CD14-positive monocyte (primary cell): Measurements from ENCODE around the gene DENND1B. TPM values are rescaled to one million over a fixed set of nuclear protein-coding genes. Genes with fewer than 3 reads are reported as not detected.

ENCODE experiments used
- DNase-seq, 3 donors: peaks; one replicate each; pipeline ENCODE4 v3.0.0-alpha.2; 2011 to 2022
- H2AFZ ChIP-seq: 2 replicates; pipeline ENCODE4 v1.6.0; 2012; ENCODE audit warnings: mild to moderate bottlenecking, low read depth, low read length, inconsistent platforms; ENCODE audit not compliant: insufficient read depth, poor library complexity, severe bottlenecking
- H3K27ac ChIP-seq, 2 donors: 1 replicate in 1 of 2; 2 replicates in 1 of 2; pipeline ENCODE4 v1.5.1; 2012 to 2013; ENCODE audit warnings: low read length in 2 of 2, control low read depth in 1 of 2, inconsistent platforms in 1 of 2, low read depth in 1 of 2, mild to moderate bottlenecking in 1 of 2
- H3K27me3 ChIP-seq, 2 donors: one replicate each; pipeline versions ENCODE4 v1.6.0 to v1.6.1; 2011 to 2013; ENCODE audit warnings: low read length in 2 of 2; ENCODE audit not compliant: control insufficient read depth in 2 of 2, insufficient read depth in 2 of 2
- H3K36me3 ChIP-seq, 2 donors: replicated peaks in 1 of 2; 1 replicate in 1 of 2; 2 replicates in 1 of 2; pipeline versions ENCODE4 v1.5.1 to v1.6.1; 2012 to 2013; ENCODE audit warnings: low read length in 2 of 2, control low read depth in 1 of 2, inconsistent platforms in 1 of 2, mild to moderate bottlenecking in 1 of 2; ENCODE audit not compliant: insufficient read depth in 2 of 2, control insufficient read depth in 1 of 2
- H3K4me1 ChIP-seq, 2 donors: 1 replicate in 1 of 2; 2 replicates in 1 of 2; pipeline versions ENCODE4 v1.5.1 to v1.6.1; 2012 to 2013; ENCODE audit warnings: low read length in 2 of 2, control low read depth in 1 of 2, inconsistent platforms in 1 of 2, mild to moderate bottlenecking in 1 of 2, moderate library complexity in 1 of 2; ENCODE audit not compliant: insufficient read depth in 2 of 2, control insufficient read depth in 1 of 2
- H3K4me2 ChIP-seq: replicated peaks from 2 replicates; pipeline ENCODE3; 2012; ENCODE audit warnings: low read length, moderate library complexity, mild to moderate bottlenecking; ENCODE audit not compliant: poor library complexity, severe bottlenecking; ENCODE audit errors: extremely low read depth
- H3K4me3 ChIP-seq, 3 experiments: fragments of 200-600 bp in 1 of 3; sonication (generic) in 1 of 3; replicated peaks in 1 of 3; 1 replicate in 2 of 3; 2 replicates in 1 of 3; pipeline ENCODE4 v1.5.1; 2011 to 2013; ENCODE audit warnings: low read length in 3 of 3, mild to moderate bottlenecking in 3 of 3, control low read depth in 2 of 3, low read depth in 2 of 3, inconsistent platforms in 1 of 3, moderate library complexity in 1 of 3
- H3K79me2 ChIP-seq: 2 replicates; pipeline ENCODE4 v1.6.0; 2012; ENCODE audit warnings: mild to moderate bottlenecking, control low read depth, inconsistent platforms, low read length, moderate library complexity; ENCODE audit not compliant: insufficient read depth
- H3K9ac ChIP-seq: 2 replicates; pipeline ENCODE4 v1.6.0; 2017; ENCODE audit warnings: low read length, mild to moderate bottlenecking; ENCODE audit not compliant: insufficient read depth, poor library complexity, severe bottlenecking
- H3K9me3 ChIP-seq, 2 donors: replicated peaks in 1 of 2; 1 replicate in 1 of 2; 2 replicates in 1 of 2; pipeline versions ENCODE4 v1.5.1 to v1.6.1; 2012 to 2013; ENCODE audit warnings: low read length in 2 of 2, control low read depth in 1 of 2; ENCODE audit not compliant: control insufficient read depth in 1 of 2, insufficient read depth in 1 of 2
- H4K20me1 ChIP-seq: 2 replicates; pipeline ENCODE4 v1.6.0; 2012; ENCODE audit warnings: mild to moderate bottlenecking, low read length, control low read depth, moderate library complexity; ENCODE audit not compliant: insufficient read depth
- H3K27ac Mint-ChIP-seq, 7 donors: one replicate each; pipeline ENCODE4 v1.8.0; 2020; ENCODE audit warnings: mild to moderate bottlenecking in 7 of 7, mixed read lengths in 7 of 7, moderate library complexity in 6 of 7, inconsistent platforms in 2 of 7
- H3K27me3 Mint-ChIP-seq, 3 donors: one replicate each; pipeline ENCODE4 v1.8.0; 2021 to 2022; ENCODE audit warnings: low read depth in 3 of 3, mild to moderate bottlenecking in 3 of 3, mixed read lengths in 3 of 3, moderate library complexity in 3 of 3, inconsistent platforms in 1 of 3
- H3K36me3 Mint-ChIP-seq, 2 donors: one replicate each; pipeline ENCODE4 v1.8.0; 2020; ENCODE audit warnings: mixed read lengths in 2 of 2, inconsistent platforms in 1 of 2, mild to moderate bottlenecking in 1 of 2
- H3K4me1 Mint-ChIP-seq: one replicate; pipeline ENCODE4 v1.8.0; 2020; ENCODE audit warnings: mild to moderate bottlenecking, mixed read lengths
- H3K4me3 Mint-ChIP-seq, 2 donors: one replicate each; pipeline ENCODE4 v1.8.0; 2020; ENCODE audit warnings: mild to moderate bottlenecking in 2 of 2, mixed read lengths in 2 of 2, moderate library complexity in 1 of 2
- H3K9me3 Mint-ChIP-seq, 7 donors: one replicate each; pipeline ENCODE4 v1.8.0; 2020 to 2022; ENCODE audit warnings: mixed read lengths in 7 of 7, mild to moderate bottlenecking in 6 of 7, moderate library complexity in 6 of 7, inconsistent platforms in 2 of 7
- WGBS: methylation state at CpG from one replicate; pipeline ENCODE4 v1.1.5; 2013; ENCODE audit warnings: missing lambda C conversion rate; ENCODE audit not compliant: insufficient coverage; 5-methylcytosine and 5-hydroxymethylcytosine counted together
- intact Hi-C, 2 donors: fragments of 100-400 bp; cut with micrococcal nuclease; formaldehyde crosslinking; loops; one replicate each; pipeline versions ENCODE4 v1.15.0 to v1.15.1; 2023
- polyA plus RNA-seq, 3 donors: library from polyadenylated mRNA; depleted of rRNA in 1 of 3; unstranded in 2 of 3; stranded (reverse) in 1 of 3; fragments of 300-500 nt in 2 of 3; fragments of >200 nt in 1 of 3; fragmentation: Illumina TruSeq in 2 of 3; gene quantifications; 1 replicate in 2 of 3; 2 replicates in 1 of 3; pipeline ENCODE4 v1.2.3, GENCODE V29; 2012 to 2021
- TF ChIP-seq, protein P1 (sequence below): fragments of 200-600 bp; IDR thresholded peaks from one replicate; pipeline ENCODE4 v1.8.0; 2022; ENCODE audit warnings: antibody characterized with exemption, mild to moderate bottlenecking

The DENND1B gene
- polyA plus RNA-seq, 3 donors = 3.0 to 8.2 (median 5.7) TPM

DNA sequence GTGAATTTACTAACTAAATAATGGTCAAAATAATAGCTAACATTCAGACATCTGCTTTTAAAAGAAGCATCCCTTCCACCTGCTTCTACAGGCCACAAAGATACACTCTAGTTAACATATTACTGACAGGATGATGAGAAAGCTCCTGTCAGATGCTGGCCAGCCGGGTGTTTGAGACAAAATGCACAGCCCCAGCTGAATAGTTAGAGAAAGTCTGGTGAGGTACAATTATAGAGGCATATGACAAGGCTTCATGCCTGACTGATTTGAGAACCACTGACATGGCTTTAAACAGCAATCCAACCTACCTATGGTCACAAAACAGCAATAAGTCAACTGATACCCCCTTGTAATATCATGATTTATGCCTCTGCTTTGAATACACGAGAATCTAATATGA lies 137.0 kb downstream of the DENND1B start:
- H3K79me2 ChIP-seq = no peaks in the 10 kb centered on the region
- H3K4me3 ChIP-seq = no peak overlapping the region
- H3K9ac ChIP-seq = no peak overlapping the region
- WGBS = 100% methylated on average over 1 of the region's 2 CpGs
- H2AFZ ChIP-seq = no peak overlapping the region
- peaks cover 38 to 41% of the 10 kb centered on the region in 2 donors for H3K36me3 Mint-ChIP-seq
- TF ChIP-seq, protein P1, sequence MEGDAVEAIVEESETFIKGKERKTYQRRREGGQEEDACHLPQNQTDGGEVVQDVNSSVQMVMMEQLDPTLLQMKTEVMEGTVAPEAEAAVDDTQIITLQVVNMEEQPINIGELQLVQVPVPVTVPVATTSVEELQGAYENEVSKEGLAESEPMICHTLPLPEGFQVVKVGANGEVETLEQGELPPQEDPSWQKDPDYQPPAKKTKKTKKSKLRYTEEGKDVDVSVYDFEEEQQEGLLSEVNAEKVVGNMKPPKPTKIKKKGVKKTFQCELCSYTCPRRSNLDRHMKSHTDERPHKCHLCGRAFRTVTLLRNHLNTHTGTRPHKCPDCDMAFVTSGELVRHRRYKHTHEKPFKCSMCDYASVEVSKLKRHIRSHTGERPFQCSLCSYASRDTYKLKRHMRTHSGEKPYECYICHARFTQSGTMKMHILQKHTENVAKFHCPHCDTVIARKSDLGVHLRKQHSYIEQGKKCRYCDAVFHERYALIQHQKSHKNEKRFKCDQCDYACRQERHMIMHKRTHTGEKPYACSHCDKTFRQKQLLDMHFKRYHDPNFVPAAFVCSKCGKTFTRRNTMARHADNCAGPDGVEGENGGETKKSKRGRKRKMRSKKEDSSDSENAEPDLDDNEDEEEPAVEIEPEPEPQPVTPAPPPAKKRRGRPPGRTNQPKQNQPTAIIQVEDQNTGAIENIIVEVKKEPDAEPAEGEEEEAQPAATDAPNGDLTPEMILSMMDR = no peak
- no peaks in the 10 kb centered on the region for H3K4me1 ChIP-seq
- peaks cover 12 to 43% of the 10 kb centered on the region in 2 donors for H3K36me3 ChIP-seq
- peaks cover 0 to 2% (median 0%) of the 10 kb centered on the region in 3 donors for H3K27me3 Mint-ChIP-seq
- no peaks in the 10 kb centered on the region for H3K27me3 ChIP-seq
- no peaks in the 10 kb centered on the region for H4K20me1 ChIP-seq
- H3K27ac ChIP-seq = no peak overlapping the region
- peaks cover 8 to 11% of the 10 kb centered on the region in 2 donors for H3K9me3 ChIP-seq
- H3K4me1 Mint-ChIP-seq = no peaks in the 10 kb centered on the region
- no peak overlapping the region for H3K4me3 Mint-ChIP-seq
- no peak for DNase-seq
- intact Hi-C loops = no loop called here
- no peak overlapping the region for H3K4me2 ChIP-seq
- H3K9me3 Mint-ChIP-seq = peaks cover 3 to 12% (median 6%) of the 10 kb centered on the region in 7 donors
- no peak overlapping the region for H3K27ac Mint-ChIP-seq

DNA sequence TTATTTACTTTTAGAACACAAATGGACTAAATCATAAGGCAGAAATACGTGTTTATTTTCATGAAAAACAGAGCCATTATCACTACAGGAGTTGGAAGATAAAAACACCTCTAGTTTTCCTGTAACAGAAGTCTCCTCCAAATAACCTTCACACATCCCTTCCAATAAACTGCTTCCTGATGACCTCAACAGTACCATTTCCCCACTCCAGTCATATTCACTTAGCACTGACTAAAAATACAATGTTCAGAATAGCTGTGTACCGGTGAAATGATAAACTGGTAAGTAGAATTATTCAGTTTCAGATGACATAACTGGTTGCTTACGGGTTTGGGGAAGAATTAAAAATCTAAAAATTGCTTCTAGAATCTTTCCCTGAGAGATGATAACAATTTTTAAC lies 137.9 kb downstream of the DENND1B start:
- H3K4me1 Mint-ChIP-seq = peaks cover 3% of the 10 kb centered on the region
- H3K27me3 Mint-ChIP-seq = peaks cover 0 to 2% (median 0%) of the 10 kb centered on the region in 3 donors
- H3K27me3 ChIP-seq = no peaks in the 10 kb centered on the region
- intact Hi-C loops = no loop called here
- H3K4me1 ChIP-seq = no peaks in the 10 kb centered on the region
- H3K27ac ChIP-seq = no peak overlapping the region
- peaks cover 13 to 38% of the 10 kb centered on the region in 2 donors for H3K36me3 ChIP-seq
- 100% methylated on average over 1 of the region's 3 CpGs for WGBS
- peaks cover 10 to 13% of the 10 kb centered on the region in 2 donors for H3K9me3 ChIP-seq
- no peaks in the 10 kb centered on the region for H3K79me2 ChIP-seq
- H3K9ac ChIP-seq = no peak overlapping the region
- H4K20me1 ChIP-seq = no peaks in the 10 kb centered on the region
- H3K4me2 ChIP-seq = no peak overlapping the region
- no peak overlapping the region for H2AFZ ChIP-seq
- H3K4me3 ChIP-seq = no peak overlapping the region
- TF ChIP-seq, protein P1 = no peak
- no peak overlapping the region for H3K27ac Mint-ChIP-seq
- H3K4me3 Mint-ChIP-seq = no peak overlapping the region
- no peak for DNase-seq
- peaks cover 35 to 40% of the 10 kb centered on the region in 2 donors for H3K36me3 Mint-ChIP-seq
- H3K9me3 Mint-ChIP-seq = peaks cover 3 to 12% (median 8%) of the 10 kb centered on the region in 7 donors
